Mesenchymal stem cell (in vitro differentiated cells and primary cell): ENCODE data around the gene ZYG11A.

ENCODE experiments used
- DNase-seq: peaks from one replicate; pipeline ENCODE4 v3.0.0-alpha.2; 2013
- H2AFZ ChIP-seq: one replicate; pipeline ENCODE4 v1.6.1; 2013; ENCODE audit warnings: low read depth, mild to moderate bottlenecking, control low read depth, inconsistent platforms, low read length, moderate library complexity
- H2AK5ac ChIP-seq: 2 replicates; pipeline ENCODE4 v1.6.1; 2013; ENCODE audit warnings: low read length, moderate library complexity, mild to moderate bottlenecking, inconsistent platforms; ENCODE audit not compliant: severe bottlenecking
- H2BK120ac ChIP-seq: one replicate; pipeline ENCODE4 v1.6.1; 2013; ENCODE audit warnings: low read depth, mild to moderate bottlenecking, inconsistent platforms, low read length, moderate library complexity
- H2BK12ac ChIP-seq, 2 experiments: one replicate each; pipeline ENCODE4 v1.6.1; 2013; ENCODE audit warnings: inconsistent platforms in 2 of 2, low read length in 2 of 2, mild to moderate bottlenecking in 2 of 2, moderate library complexity in 2 of 2, control low read depth in 1 of 2
- H2BK15ac ChIP-seq: one replicate; pipeline ENCODE4 v1.6.1; 2013; ENCODE audit warnings: mild to moderate bottlenecking, low read depth, inconsistent platforms; ENCODE audit not compliant: poor library complexity, severe bottlenecking
- H2BK5ac ChIP-seq: 2 replicates; pipeline ENCODE4 v1.6.1; 2013; ENCODE audit warnings: low read depth, mild to moderate bottlenecking, low read length, control low read depth, inconsistent platforms; ENCODE audit not compliant: poor library complexity, severe bottlenecking
- H3K14ac ChIP-seq, 2 experiments: one replicate each; pipeline ENCODE4 v1.6.1; 2013; ENCODE audit warnings: inconsistent platforms in 2 of 2, low read length in 2 of 2, control low read depth in 1 of 2, mild to moderate bottlenecking in 1 of 2, moderate library complexity in 1 of 2
- H3K18ac ChIP-seq, 2 experiments: one replicate each; pipeline ENCODE4 v1.6.1; 2013; ENCODE audit warnings: inconsistent platforms in 2 of 2, low read length in 2 of 2, control low read depth in 1 of 2, low read depth in 1 of 2, mild to moderate bottlenecking in 1 of 2
- H3K23ac ChIP-seq, 2 experiments: one replicate each; pipeline ENCODE4 v1.6.1; 2013; ENCODE audit warnings: inconsistent platforms in 2 of 2, low read length in 2 of 2, mild to moderate bottlenecking in 2 of 2, moderate library complexity in 2 of 2, control low read depth in 1 of 2
- H3K27ac ChIP-seq: 2 replicates; pipeline ENCODE4 v1.5.1; 2013; ENCODE audit warnings: mild to moderate bottlenecking, moderate library complexity, low read length, control low read depth, inconsistent platforms; ENCODE audit not compliant: poor library complexity, severe bottlenecking
- H3K27me3 ChIP-seq, 2 experiments: 2 replicates each; pipeline versions ENCODE4 v1.6.1 to v1.7.0; 2013; ENCODE audit warnings: low read length in 2 of 2, mild to moderate bottlenecking in 2 of 2, moderate library complexity in 2 of 2, control low read depth in 1 of 2, inconsistent platforms in 1 of 2; ENCODE audit not compliant: control insufficient read depth in 1 of 2, insufficient read depth in 1 of 2
- H3K36me3 ChIP-seq, 2 experiments: 2 replicates each; pipeline versions ENCODE4 v1.6.1 to v1.7.0; 2013; ENCODE audit warnings: low read length in 2 of 2, control low read depth in 1 of 2, inconsistent platforms in 1 of 2, low read depth in 1 of 2, mild to moderate bottlenecking in 1 of 2; ENCODE audit not compliant: insufficient read depth in 2 of 2, control insufficient read depth in 1 of 2
- H3K4ac ChIP-seq, 2 experiments: one replicate each; pipeline ENCODE4 v1.6.1; 2013; ENCODE audit warnings: inconsistent platforms in 2 of 2, low read length in 2 of 2, mild to moderate bottlenecking in 2 of 2, moderate library complexity in 2 of 2, control low read depth in 1 of 2, low read depth in 1 of 2
- H3K4me1 ChIP-seq: 2 replicates; pipeline ENCODE4 v1.6.1; 2013; ENCODE audit warnings: low read depth, low read length, control low read depth; ENCODE audit not compliant: control insufficient read depth, insufficient read depth
- H3K4me2 ChIP-seq: 2 replicates; pipeline ENCODE4 v1.6.1; 2013; ENCODE audit warnings: low read length, mild to moderate bottlenecking, inconsistent platforms; ENCODE audit not compliant: poor library complexity, severe bottlenecking
- H3K4me3 ChIP-seq, 2 experiments: 2 replicates each; pipeline versions ENCODE4 v1.5.1 to v1.7.0; 2013; ENCODE audit warnings: low read length in 2 of 2, mild to moderate bottlenecking in 2 of 2, control low read depth in 1 of 2, low read depth in 1 of 2; ENCODE audit not compliant: insufficient read depth in 1 of 2
- H3K79me1 ChIP-seq: replicated peaks from 2 replicates; pipeline ENCODE4 v1.6.1; 2013; ENCODE audit warnings: mild to moderate bottlenecking, control low read depth, low read length, inconsistent platforms; ENCODE audit not compliant: poor library complexity, severe bottlenecking
- H3K9ac ChIP-seq: 2 replicates; pipeline ENCODE4 v1.7.0; 2013; ENCODE audit warnings: mild to moderate bottlenecking, low read length, moderate library complexity
- H3K9me3 ChIP-seq: 2 replicates; pipeline ENCODE4 v1.7.0; 2013; ENCODE audit warnings: mild to moderate bottlenecking, low read length; ENCODE audit not compliant: control insufficient read depth
- H4K8ac ChIP-seq: one replicate; pipeline ENCODE4 v1.6.1; 2013; ENCODE audit warnings: inconsistent platforms, mild to moderate bottlenecking, low read length, moderate library complexity
- H4K91ac ChIP-seq: one replicate; pipeline ENCODE4 v1.6.1; 2013; ENCODE audit warnings: mild to moderate bottlenecking, low read length, inconsistent platforms
- WGBS: methylation state at CpG from one replicate; pipeline ENCODE4 v1.1.7; 2013; ENCODE audit warnings: mixed read lengths; 5-methylcytosine and 5-hydroxymethylcytosine counted together

ZYG11A gene

DNA sequence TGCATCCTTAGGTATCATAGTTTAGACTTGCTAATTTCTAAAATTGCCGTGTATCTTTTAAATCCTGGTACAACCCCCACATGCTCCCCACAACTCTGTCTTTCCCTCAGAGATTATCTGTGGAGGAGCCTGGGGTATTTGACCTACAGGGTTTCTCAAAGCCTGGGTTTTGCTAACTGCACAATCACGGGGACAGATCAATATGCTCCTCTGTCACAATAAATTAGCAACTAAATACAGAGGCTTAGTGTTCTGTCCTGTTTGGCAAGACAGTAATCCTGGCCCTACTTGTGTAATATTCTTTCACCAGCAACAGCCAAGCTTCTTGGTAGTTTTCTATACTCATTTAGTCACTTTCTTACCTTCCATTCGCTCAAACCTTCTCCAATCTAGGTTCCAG, 70.5 kb downstream of the ZYG11A start:
- Histone ChIP-seq H2BK12ac (no peak overlapping the region), H2BK15ac (no peak overlapping the region), H2AFZ (no peak overlapping the region), H3K4ac (no peak overlapping the region), H3K79me1 (peaks cover 9% of the 10 kb centered on the region), H3K4me2 (no peak overlapping the region), H3K27me3 (no peaks in the 10 kb centered on the region), H3K36me3 (peaks cover 5 to 7% of the 10 kb centered on the region in 2 experiments), H3K14ac (no peak overlapping the region), H3K27ac (no peak overlapping the region), H3K23ac (no peak overlapping the region), H3K4me3 (no peak overlapping the region), H4K91ac (no peak overlapping the region), H4K8ac (no peak overlapping the region), H3K18ac (no peak overlapping the region), H3K9me3 (no peaks in the 10 kb centered on the region), H3K4me1 (no peaks in the 10 kb centered on the region), H2AK5ac (no peak overlapping the region), H3K9ac (no peak overlapping the region), H2BK5ac (no peak overlapping the region), H2BK120ac (no peak overlapping the region)
- no peak for DNase-seq
- WGBS: 99% methylated on average over 3 of the region's 3 CpGs

DNA sequence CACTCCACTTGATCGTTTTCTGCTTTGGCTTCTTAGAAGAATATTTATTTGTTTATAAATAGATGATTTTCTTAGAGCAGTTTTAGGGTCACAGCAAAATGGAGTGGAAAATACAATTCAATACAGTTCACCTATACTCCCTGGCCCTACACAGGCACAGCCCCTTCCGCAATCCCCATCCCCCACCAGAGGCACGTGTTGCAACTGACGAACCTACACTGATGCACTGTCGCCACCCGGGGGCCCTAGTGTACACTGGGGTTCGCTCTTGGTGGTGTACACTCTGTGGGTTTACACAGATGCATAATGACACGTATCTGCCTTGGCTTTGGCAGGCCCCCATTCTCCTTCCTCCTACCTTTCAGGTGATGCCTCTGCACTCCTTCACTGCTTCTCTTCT, 71.0 kb downstream of the ZYG11A start:
- WGBS: 64% methylated on average over 7 of the region's 8 CpGs

DNA sequence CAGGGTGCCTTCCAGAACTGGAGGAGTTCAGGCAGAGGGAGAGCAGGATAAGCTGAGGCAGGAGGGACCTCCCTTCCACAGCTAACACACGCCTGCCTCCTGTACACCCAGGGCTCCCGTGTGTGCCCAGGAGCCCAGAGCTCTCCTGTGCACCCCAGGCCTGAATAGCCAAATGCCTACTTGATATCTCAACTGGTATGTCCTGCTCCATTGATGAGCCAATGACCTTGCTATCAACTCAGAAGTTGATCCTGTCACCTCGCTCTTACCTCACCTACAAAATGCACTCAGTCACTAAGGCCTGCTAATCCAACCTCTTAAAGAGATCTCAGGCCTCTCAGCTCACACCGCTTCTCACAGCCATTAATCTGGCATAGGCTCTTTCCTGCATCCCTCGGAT, 71.9 kb downstream of the ZYG11A start:
- H2BK5ac ChIP-seq: no peak overlapping the region
- no peak overlapping the region for H2BK120ac ChIP-seq
- H3K4me1 ChIP-seq: no peaks in the 10 kb centered on the region
- no peak overlapping the region for H3K18ac ChIP-seq
- peaks cover 9% of the 10 kb centered on the region for H3K79me1 ChIP-seq
- H3K27me3 ChIP-seq: no peaks in the 10 kb centered on the region
- no peak overlapping the region for H2BK12ac ChIP-seq
- H3K9me3 ChIP-seq: no peaks in the 10 kb centered on the region
- H3K4me3 ChIP-seq: no peak overlapping the region
- H3K4me2 ChIP-seq: no peak overlapping the region
- H2AK5ac ChIP-seq: no peak overlapping the region
- no peak overlapping the region for H3K27ac ChIP-seq
- 83% methylated on average over 5 of the region's 5 CpGs for WGBS
- H3K9ac ChIP-seq: no peak overlapping the region
- H2BK15ac ChIP-seq: no peak overlapping the region
- H3K4ac ChIP-seq: no peak overlapping the region
- no peak overlapping the region for H4K8ac ChIP-seq
- H2AFZ ChIP-seq: no peak overlapping the region
- no peak overlapping the region for H4K91ac ChIP-seq
- H3K23ac ChIP-seq: peak overlapping the region in 1 of 2 experiments; percentile 18
- no peak for DNase-seq
- peak overlapping the region in 1 of 2 experiments; percentile 68 for H3K14ac ChIP-seq
- H3K36me3 ChIP-seq: peaks cover 5% of the 10 kb centered on the region in 2 experiments

More for the DNA sequence above, 71.0 kb downstream of the ZYG11A start:
- Histone ChIP-seq H3K18ac (no peak overlapping the region), H4K91ac (no peak overlapping the region), H4K8ac (no peak overlapping the region), H2BK5ac (no peak overlapping the region), H3K14ac (no peak overlapping the region), H3K79me1 (peaks cover 9% of the 10 kb centered on the region), H2BK12ac (no peak overlapping the region), H3K4me3 (no peak overlapping the region), H3K27me3 (no peaks in the 10 kb centered on the region), H3K9me3 (no peaks in the 10 kb centered on the region), H3K4me2 (no peak overlapping the region), H3K27ac (no peak overlapping the region), H2BK120ac (no peak overlapping the region), H2AFZ (no peak overlapping the region), H3K23ac (no peak overlapping the region), H2BK15ac (no peak overlapping the region), H3K4ac (no peak overlapping the region), H3K4me1 (no peaks in the 10 kb centered on the region), H3K36me3 (peaks cover 5% of the 10 kb centered on the region in 2 experiments), H3K9ac (no peak overlapping the region), H2AK5ac (no peak overlapping the region)
- DNase-seq: no peak

DNA sequence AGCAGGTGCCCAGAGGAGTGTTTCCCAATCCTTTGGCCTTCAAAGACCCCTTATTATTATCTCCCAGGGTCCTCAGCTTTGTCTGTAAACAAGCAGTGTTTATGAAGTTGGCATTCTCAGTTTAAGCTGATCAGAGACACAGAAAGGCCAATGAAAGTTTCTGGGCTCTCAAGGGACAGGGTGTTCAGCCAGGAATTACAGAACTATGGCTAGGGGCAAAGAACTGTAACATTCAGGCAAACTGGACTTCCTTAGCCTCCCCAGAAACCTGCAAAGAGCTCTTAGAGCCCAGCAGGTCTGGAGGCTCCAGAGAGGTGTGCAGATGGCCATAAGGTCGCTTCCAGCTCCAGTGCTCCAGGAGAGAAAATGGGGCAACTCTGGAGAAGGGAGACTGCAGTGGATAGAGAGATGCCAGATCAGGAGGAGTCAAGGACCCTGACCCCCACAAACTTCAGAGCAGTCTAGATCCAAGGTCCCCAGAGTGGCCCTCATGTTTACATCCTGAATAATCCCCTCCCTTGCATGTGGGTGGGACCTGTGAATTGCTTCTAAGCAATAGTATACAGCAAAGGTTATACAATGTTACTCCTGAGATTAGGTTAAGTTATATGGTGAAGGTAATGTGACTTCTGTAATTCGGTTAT, 72.8 kb downstream of the ZYG11A start:
- Histone ChIP-seq H3K9me3 (no peaks in the 10 kb centered on the region), H3K4me1 (peaks cover 3% of the 10 kb centered on the region), H2AFZ (no peak overlapping the region), H3K9ac (no peak overlapping the region), H3K23ac (no peak overlapping the region), H2BK120ac (no peak overlapping the region), H4K91ac (no peak overlapping the region), H3K18ac (no peak overlapping the region), H4K8ac (no peak overlapping the region), H3K4me3 (no peak overlapping the region), H2BK12ac (no peak overlapping the region), H3K36me3 (peaks cover 5% of the 10 kb centered on the region in 2 experiments), H2BK5ac (no peak overlapping the region), H3K4me2 (no peak overlapping the region), H2BK15ac (no peak overlapping the region), H3K27ac (no peak overlapping the region), H3K27me3 (no peaks in the 10 kb centered on the region), H2AK5ac (no peak overlapping the region), H3K79me1 (peaks cover 12% of the 10 kb centered on the region), H3K4ac (no peak overlapping the region), H3K14ac (no peak overlapping the region)
- DNase-seq: no peak
- WGBS: 87% methylated on average over 2 of the region's 2 CpGs
